Endodermal cell (in vitro differentiated cells): ENCODE data around the gene BZW2. TPM values are rescaled to one million over a fixed set of nuclear protein-coding genes. Genes with fewer than 3 reads are reported as not detected.

ENCODE experiments used
- DNase-seq: peaks from one replicate; pipeline ENCODE4 v3.0.0-alpha.2; 2017
- H3K27ac ChIP-seq: 2 replicates; pipeline ENCODE4 v1.5.1; 2013; ENCODE audit warnings: mild to moderate bottlenecking, low read depth, low read length, moderate library complexity
- H3K27me3 ChIP-seq: 2 replicates; pipeline ENCODE4 v1.6.1; 2013; ENCODE audit warnings: mild to moderate bottlenecking, low read length, moderate library complexity; ENCODE audit not compliant: insufficient read depth, control insufficient read depth, poor library complexity, severe bottlenecking
- H3K36me3 ChIP-seq: 2 replicates; pipeline ENCODE4 v1.7.0; 2013; ENCODE audit warnings: mild to moderate bottlenecking, low read length, moderate library complexity; ENCODE audit not compliant: control insufficient read depth, insufficient read depth
- H3K4me1 ChIP-seq: one replicate; pipeline ENCODE4 v1.7.0; 2013; ENCODE audit warnings: low read length; ENCODE audit not compliant: control insufficient read depth, insufficient read depth
- H3K4me3 ChIP-seq: 2 replicates; pipeline ENCODE4 v1.5.1; 2013; ENCODE audit warnings: mild to moderate bottlenecking, low read length, moderate library complexity
- H3K9ac ChIP-seq: 2 replicates; pipeline ENCODE4 v1.6.1; 2013; ENCODE audit warnings: mild to moderate bottlenecking, low read length, moderate library complexity; ENCODE audit not compliant: poor library complexity, severe bottlenecking; ENCODE audit errors: extremely low read depth
- H3K9me3 ChIP-seq: 2 replicates; pipeline ENCODE4 v1.6.1; 2013; ENCODE audit warnings: mild to moderate bottlenecking, low read length, moderate library complexity; ENCODE audit not compliant: control insufficient read depth
- H3K27ac Mint-ChIP-seq: 2 replicates; pipeline ENCODE4 v1.8.0; 2020; ENCODE audit warnings: mixed read lengths
- H3K27me3 Mint-ChIP-seq: 2 replicates; pipeline ENCODE4 v1.8.0; 2021; ENCODE audit warnings: mild to moderate bottlenecking, mixed read lengths; ENCODE audit not compliant: insufficient read depth
- H3K36me3 Mint-ChIP-seq: 2 replicates; pipeline ENCODE4 v1.8.0; 2020; ENCODE audit warnings: low read depth, mixed read lengths
- H3K4me1 Mint-ChIP-seq: 2 replicates; pipeline ENCODE4 v1.8.0; 2020; ENCODE audit warnings: mixed read lengths
- H3K4me3 Mint-ChIP-seq: 2 replicates; pipeline ENCODE4 v1.8.0; 2020; ENCODE audit warnings: mild to moderate bottlenecking, moderate library complexity, mixed read lengths
- H3K9me3 Mint-ChIP-seq: 2 replicates; pipeline ENCODE4 v1.8.0; 2020; ENCODE audit warnings: mild to moderate bottlenecking, mixed read lengths
- WGBS, 2 experiments: methylation state at CpG; one replicate each; pipeline versions ENCODE4 v1.1.5 to v1.1.7; 2013; ENCODE audit warnings: missing lambda C conversion rate in 2 of 2, mixed read lengths in 1 of 2; ENCODE audit not compliant: insufficient coverage in 1 of 2, insufficient read length in 1 of 2; 5-methylcytosine and 5-hydroxymethylcytosine counted together
- total RNA-seq, 2 donors: library from RNA; stranded (reverse); fragmentation: NEBNext Ultra II Directional in 1 of 2; extraction: Animal tissue kit (Norgen Biotek cat#: 25700) in 1 of 2; gene quantifications; 2 replicates in 1 of 2; 3 replicates in 1 of 2; pipeline ENCODE4 v1.2.1, GENCODE V29; 2021
- TF ChIP-seq, protein P1 (sequence below): fragments of 200-600 bp; sonication (generic); conservative IDR thresholded peaks from 2 replicates; pipeline ENCODE4 v1.5.0; 2021; ENCODE audit warnings: antibody characterized with exemption, mild to moderate bottlenecking

Gene BZW2
- total RNA-seq, 2 donors from 2014 or later = 75.1 to 87.7 TPM

DNA sequence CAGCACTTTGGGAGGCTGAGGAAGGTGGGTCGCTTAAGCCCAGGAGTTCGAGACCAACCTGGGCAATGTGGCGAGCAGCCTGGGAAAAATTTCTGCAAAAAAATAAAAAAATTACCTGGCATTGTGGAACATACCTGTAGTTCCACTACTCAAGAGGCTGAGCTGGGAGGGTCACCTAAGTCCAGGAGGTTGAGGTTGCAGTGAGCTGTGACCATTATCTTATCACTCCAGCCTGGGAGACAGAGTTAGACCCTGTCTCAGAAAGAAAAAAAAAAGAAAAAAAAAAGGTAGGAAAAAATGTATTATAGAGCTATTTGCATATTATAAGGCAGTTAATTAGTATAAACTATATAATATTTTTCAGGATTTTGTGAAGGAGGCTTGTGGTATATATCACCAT is 96.6 kb downstream of the BZW2 start:
- Histone ChIP-seq H3K4me3 (no peak overlapping the region), H3K27ac (no peak overlapping the region), H3K9me3 (no peaks in the 10 kb centered on the region), H3K4me1 (peaks cover 30% of the 10 kb centered on the region), H3K27me3 (no peaks in the 10 kb centered on the region), H3K36me3 (no peaks in the 10 kb centered on the region), H3K9ac (no peak overlapping the region)
- DNase-seq = no peak
- 95 to 100% methylated on average over 2 to 3 of the region's 3 CpGs for WGBS, 2 experiments
- no peaks in the 10 kb centered on the region for H3K36me3 Mint-ChIP-seq
- no peak overlapping the region for H3K27ac Mint-ChIP-seq
- no peaks in the 10 kb centered on the region for H3K9me3 Mint-ChIP-seq
- no peaks in the 10 kb centered on the region for H3K27me3 Mint-ChIP-seq
- TF ChIP-seq, protein P1, sequence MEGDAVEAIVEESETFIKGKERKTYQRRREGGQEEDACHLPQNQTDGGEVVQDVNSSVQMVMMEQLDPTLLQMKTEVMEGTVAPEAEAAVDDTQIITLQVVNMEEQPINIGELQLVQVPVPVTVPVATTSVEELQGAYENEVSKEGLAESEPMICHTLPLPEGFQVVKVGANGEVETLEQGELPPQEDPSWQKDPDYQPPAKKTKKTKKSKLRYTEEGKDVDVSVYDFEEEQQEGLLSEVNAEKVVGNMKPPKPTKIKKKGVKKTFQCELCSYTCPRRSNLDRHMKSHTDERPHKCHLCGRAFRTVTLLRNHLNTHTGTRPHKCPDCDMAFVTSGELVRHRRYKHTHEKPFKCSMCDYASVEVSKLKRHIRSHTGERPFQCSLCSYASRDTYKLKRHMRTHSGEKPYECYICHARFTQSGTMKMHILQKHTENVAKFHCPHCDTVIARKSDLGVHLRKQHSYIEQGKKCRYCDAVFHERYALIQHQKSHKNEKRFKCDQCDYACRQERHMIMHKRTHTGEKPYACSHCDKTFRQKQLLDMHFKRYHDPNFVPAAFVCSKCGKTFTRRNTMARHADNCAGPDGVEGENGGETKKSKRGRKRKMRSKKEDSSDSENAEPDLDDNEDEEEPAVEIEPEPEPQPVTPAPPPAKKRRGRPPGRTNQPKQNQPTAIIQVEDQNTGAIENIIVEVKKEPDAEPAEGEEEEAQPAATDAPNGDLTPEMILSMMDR = no peak
- peaks cover 41% of the 10 kb centered on the region for H3K4me1 Mint-ChIP-seq
- no peak overlapping the region for H3K4me3 Mint-ChIP-seq

GRCh38 chr7:16743236-16743635 is 97.3 kb downstream of the BZW2 start:
- TF ChIP-seq, protein P1 = no peak
- H3K36me3 Mint-ChIP-seq = no peaks in the 10 kb centered on the region
- no peak overlapping the region for H3K27ac ChIP-seq
- no peak overlapping the region for H3K27ac Mint-ChIP-seq
- peaks cover 34% of the 10 kb centered on the region for H3K4me1 Mint-ChIP-seq
- no peaks in the 10 kb centered on the region for H3K9me3 Mint-ChIP-seq
- no peaks in the 10 kb centered on the region for H3K9me3 ChIP-seq
- peaks cover 27% of the 10 kb centered on the region for H3K4me1 ChIP-seq
- no peaks in the 10 kb centered on the region for H3K36me3 ChIP-seq
- no peak overlapping the region for H3K9ac ChIP-seq
- no peak overlapping the region for H3K4me3 Mint-ChIP-seq
- DNase-seq = no peak
- no peaks in the 10 kb centered on the region for H3K27me3 ChIP-seq
- H3K27me3 Mint-ChIP-seq = no peaks in the 10 kb centered on the region
- H3K4me3 ChIP-seq = no peak overlapping the region
- WGBS, 2 experiments = 93 to 100% methylated on average over 1 to 4 of the region's 4 CpGs

GRCh38 chr7:16744518-16745250 is 98.7 kb downstream of the BZW2 start:
- Histone ChIP-seq H3K9me3 (no peaks in the 10 kb centered on the region), H3K4me1 (peaks cover 27% of the 10 kb centered on the region), H3K27ac (no peak overlapping the region), H3K27me3 (no peaks in the 10 kb centered on the region), H3K4me3 (no peak overlapping the region), H3K36me3 (no peaks in the 10 kb centered on the region), H3K9ac (no peak overlapping the region)
- H3K27ac Mint-ChIP-seq = no peak overlapping the region
- 82 to 86% methylated on average over 2 to 6 of the region's 6 CpGs for WGBS, 2 experiments
- no peak overlapping the region for H3K4me3 Mint-ChIP-seq
- no peaks in the 10 kb centered on the region for H3K27me3 Mint-ChIP-seq
- TF ChIP-seq, protein P1 = no peak
- DNase-seq = no peak
- no peaks in the 10 kb centered on the region for H3K9me3 Mint-ChIP-seq
- H3K36me3 Mint-ChIP-seq = no peaks in the 10 kb centered on the region
- peaks cover 24% of the 10 kb centered on the region for H3K4me1 Mint-ChIP-seq
